ENCODE measurements around the gene TMEM140.

Gene TMEM140

DNA sequence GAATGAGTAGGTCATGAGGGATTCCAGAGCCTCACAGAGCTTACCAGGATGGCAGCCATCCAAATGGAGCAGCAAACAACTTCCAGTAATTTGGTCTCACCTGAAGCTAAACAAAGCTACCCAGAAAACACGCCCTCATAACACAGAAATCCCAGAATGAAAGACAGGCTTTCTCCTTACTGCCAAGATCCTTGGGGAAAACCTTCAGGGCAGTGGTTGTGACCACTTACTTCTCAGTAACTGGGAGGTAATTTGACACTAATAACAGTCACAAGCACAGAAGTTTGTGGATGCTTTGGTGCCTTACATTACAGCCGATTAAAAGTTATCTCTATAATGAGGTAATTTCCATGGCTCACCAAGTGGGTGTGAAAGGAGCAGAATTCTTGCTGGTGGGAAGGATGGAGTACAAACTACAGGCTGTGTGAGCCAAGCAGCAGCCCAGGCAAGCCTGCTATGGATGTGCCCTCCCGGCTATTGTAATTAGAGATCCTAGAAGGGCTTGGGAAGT, 53.0 kb downstream of the TMEM140 start:
- H3K9me3 ChIP-seq (ENCODE audit: severe bottlenecking), result no peaks in the 10 kb centered on the region
- no peak for DNase-seq
- H3K4me3 ChIP-seq (ENCODE audit: low read depth, low read length), result no peak overlapping the region
- peaks cover 43% of the 10 kb centered on the region for H3K36me3 ChIP-seq
- H3K27ac ChIP-seq, result no peak overlapping the region
- TF ChIP-seq, protein P1, sequence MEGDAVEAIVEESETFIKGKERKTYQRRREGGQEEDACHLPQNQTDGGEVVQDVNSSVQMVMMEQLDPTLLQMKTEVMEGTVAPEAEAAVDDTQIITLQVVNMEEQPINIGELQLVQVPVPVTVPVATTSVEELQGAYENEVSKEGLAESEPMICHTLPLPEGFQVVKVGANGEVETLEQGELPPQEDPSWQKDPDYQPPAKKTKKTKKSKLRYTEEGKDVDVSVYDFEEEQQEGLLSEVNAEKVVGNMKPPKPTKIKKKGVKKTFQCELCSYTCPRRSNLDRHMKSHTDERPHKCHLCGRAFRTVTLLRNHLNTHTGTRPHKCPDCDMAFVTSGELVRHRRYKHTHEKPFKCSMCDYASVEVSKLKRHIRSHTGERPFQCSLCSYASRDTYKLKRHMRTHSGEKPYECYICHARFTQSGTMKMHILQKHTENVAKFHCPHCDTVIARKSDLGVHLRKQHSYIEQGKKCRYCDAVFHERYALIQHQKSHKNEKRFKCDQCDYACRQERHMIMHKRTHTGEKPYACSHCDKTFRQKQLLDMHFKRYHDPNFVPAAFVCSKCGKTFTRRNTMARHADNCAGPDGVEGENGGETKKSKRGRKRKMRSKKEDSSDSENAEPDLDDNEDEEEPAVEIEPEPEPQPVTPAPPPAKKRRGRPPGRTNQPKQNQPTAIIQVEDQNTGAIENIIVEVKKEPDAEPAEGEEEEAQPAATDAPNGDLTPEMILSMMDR (IDR thresholded peaks at IDR 0.05; ENCODE audit: low read depth, low read length), result no peak
- H3K27me3 ChIP-seq (ENCODE audit: insufficient read depth, low read depth, severe bottlenecking), result no peaks in the 10 kb centered on the region

DNA sequence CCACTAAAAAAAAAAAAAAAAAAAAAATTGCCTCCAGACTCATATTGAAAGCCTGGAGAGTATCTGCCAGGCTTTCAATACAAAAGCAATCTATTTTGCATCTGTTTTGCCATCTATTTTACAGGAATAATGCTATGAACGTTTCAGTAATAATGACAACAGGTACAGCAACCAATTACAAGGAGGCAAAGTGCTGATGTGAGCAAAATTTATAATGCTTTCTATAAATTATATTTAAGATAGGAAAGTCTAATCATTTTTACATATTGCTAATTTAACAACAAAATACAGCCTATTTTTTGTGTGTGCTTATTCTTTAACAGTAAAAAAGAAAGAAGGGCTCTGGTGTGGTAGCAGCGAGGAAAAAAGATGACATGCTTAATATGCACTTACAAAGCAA, 53.5 kb downstream of the TMEM140 start:
- no peak for DNase-seq
- Histone ChIP-seq H3K27ac (no peak overlapping the region), H3K4me3 (ENCODE audit: low read depth, low read length) (no peak overlapping the region), H3K27me3 (ENCODE audit: insufficient read depth, low read depth, severe bottlenecking) (no peaks in the 10 kb centered on the region), H3K36me3 (peaks cover 40% of the 10 kb centered on the region), H3K9me3 (ENCODE audit: severe bottlenecking) (no peaks in the 10 kb centered on the region)
- TF ChIP-seq, protein P1 (IDR thresholded peaks at IDR 0.05; ENCODE audit: low read depth, low read length), result no peak

DNA sequence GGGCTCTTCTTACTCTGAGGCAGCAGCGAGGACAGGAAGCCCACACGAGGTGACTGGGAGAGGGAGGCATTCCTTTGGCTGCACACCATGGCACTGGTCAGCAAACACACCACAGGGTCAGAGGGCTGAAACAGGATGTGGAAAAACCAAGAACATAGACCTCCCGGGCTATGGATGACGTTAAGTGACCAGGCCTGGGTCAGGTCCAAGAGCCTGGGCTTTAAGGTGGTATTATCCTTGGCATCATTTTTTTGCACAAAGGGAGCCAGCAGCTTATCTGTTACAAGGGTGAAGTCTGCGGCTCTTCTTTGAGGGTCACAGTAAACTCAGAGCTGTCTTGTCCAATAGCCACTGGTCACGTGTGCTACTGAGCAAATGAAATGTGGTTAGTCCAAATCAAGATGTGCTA, 56.5 kb downstream of the TMEM140 start:
- Histone ChIP-seq H3K4me3 (ENCODE audit: low read depth, low read length) (no peak overlapping the region), H3K9me3 (ENCODE audit: severe bottlenecking) (no peaks in the 10 kb centered on the region), H3K27ac (no peak overlapping the region), H3K27me3 (ENCODE audit: insufficient read depth, low read depth, severe bottlenecking) (no peaks in the 10 kb centered on the region), H3K36me3 (peaks cover 28% of the 10 kb centered on the region)
- no peak for DNase-seq
- TF ChIP-seq, protein P1 (IDR thresholded peaks at IDR 0.05; ENCODE audit: low read depth, low read length), result no peak

DNA sequence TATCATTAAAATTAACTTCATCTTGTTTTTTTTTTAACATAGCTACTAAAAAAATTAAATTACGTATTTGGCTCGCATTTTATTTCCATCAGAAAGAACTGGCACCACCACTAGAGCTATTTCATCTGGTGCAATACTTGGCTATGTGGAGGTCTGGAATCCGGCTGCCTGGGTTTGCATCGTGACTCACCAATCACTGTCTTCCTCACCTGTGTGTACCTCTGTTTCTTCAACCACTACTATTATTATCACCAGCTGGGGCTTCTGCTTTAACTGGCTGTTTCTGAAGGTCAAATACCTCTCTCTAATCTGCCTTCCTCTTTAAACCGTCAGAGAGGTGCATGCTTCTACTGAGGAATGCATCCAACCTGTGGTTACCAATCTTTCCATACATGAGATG, 57.0 kb downstream of the TMEM140 start:
- H3K27ac ChIP-seq, result no peak overlapping the region
- H3K4me3 ChIP-seq (ENCODE audit: low read depth, low read length), result no peak overlapping the region
- TF ChIP-seq, protein P1 (IDR thresholded peaks at IDR 0.05; ENCODE audit: low read depth, low read length), result no peak
- H3K27me3 ChIP-seq (ENCODE audit: insufficient read depth, low read depth, severe bottlenecking), result no peaks in the 10 kb centered on the region
- no peak for DNase-seq
- no peaks in the 10 kb centered on the region for H3K9me3 ChIP-seq (ENCODE audit: severe bottlenecking)
- peaks cover 28% of the 10 kb centered on the region for H3K36me3 ChIP-seq

DNA sequence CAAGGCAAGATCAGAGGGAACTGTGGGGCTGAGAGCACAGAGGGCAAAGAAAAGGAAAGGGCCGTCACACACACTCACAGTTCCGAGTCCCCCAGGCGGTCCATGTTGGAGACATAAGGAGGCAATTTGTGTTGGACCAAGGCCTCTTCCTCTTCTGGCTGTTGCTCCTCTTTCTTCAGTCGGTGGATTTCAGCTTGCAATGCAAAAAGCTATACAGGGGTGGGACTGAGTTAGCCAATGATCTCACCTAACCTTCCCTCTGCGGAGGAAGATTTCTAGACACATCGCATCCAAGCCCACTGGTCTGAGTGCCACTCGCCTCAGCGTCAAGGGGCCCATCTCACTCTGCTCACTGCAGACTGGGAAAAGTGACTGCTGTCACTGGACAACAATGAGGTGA, 58.0 kb downstream of the TMEM140 start:
- Histone ChIP-seq H3K9me3 (ENCODE audit: severe bottlenecking) (no peaks in the 10 kb centered on the region), H3K36me3 (peaks cover 28% of the 10 kb centered on the region), H3K27me3 (ENCODE audit: insufficient read depth, low read depth, severe bottlenecking) (no peaks in the 10 kb centered on the region), H3K27ac (no peak overlapping the region), H3K4me3 (ENCODE audit: low read depth, low read length) (no peak overlapping the region)
- DNase-seq, result no peak
- TF ChIP-seq, protein P1 (IDR thresholded peaks at IDR 0.05; ENCODE audit: low read depth, low read length), result no peak

DNA sequence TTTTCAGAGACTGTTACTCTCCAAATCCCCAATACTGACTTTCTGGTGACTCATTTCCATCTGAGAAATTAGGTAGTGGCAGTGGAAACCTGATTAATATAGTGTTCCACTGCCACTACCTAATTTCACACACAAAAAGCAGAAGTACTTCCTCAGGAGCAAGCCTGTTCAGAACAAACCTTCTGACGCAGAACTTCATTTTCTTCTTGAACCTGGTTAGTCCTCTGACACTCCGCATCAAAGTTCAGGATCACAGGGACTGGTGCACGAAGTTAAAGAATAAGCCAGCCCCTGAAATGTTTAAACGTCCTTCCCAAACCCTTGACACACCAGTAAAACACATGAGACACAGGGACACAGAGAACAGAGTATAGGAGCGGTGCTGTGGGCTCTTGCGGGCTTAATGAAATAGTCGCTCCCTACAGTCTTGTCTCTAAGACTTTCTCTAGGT, 59.1 kb downstream of the TMEM140 start:
- peaks cover 28% of the 10 kb centered on the region for H3K36me3 ChIP-seq
- no peaks in the 10 kb centered on the region for H3K27me3 ChIP-seq (ENCODE audit: insufficient read depth, low read depth, severe bottlenecking)
- DNase-seq, result no peak
- H3K4me3 ChIP-seq (ENCODE audit: low read depth, low read length), result no peak overlapping the region
- H3K9me3 ChIP-seq (ENCODE audit: severe bottlenecking), result no peaks in the 10 kb centered on the region
- TF ChIP-seq, protein P1 (IDR thresholded peaks at IDR 0.05; ENCODE audit: low read depth, low read length), result no peak
- no peak overlapping the region for H3K27ac ChIP-seq

Measured in WERI-Rb-1 (cell line).